Progenitor cell of endocrine pancreas (in vitro differentiated cells): Measurements from ENCODE around the gene MAML2. TPM values are rescaled to one million over a fixed set of nuclear protein-coding genes. Genes with fewer than 3 reads are reported as not detected.

Experiments used
- DNase-seq: peaks from one replicate; pipeline ENCODE4 v3.0.0; 2021; ENCODE audit warnings: low spot score; ENCODE audit not compliant: unreplicated experiment
- H3K27ac Mint-ChIP-seq: 2 replicates; pipeline ENCODE4 v1.8.0; 2021; ENCODE audit warnings: mild to moderate bottlenecking, moderate library complexity, mixed read lengths
- H3K27me3 Mint-ChIP-seq: 2 replicates; pipeline ENCODE4 v1.8.0; 2021; ENCODE audit warnings: mixed read lengths
- H3K36me3 Mint-ChIP-seq: 2 replicates; pipeline ENCODE4 v1.8.0; 2022; ENCODE audit warnings: mixed read lengths; ENCODE audit not compliant: insufficient read depth
- H3K4me1 Mint-ChIP-seq: 2 replicates; pipeline ENCODE4 v1.8.0; 2021; ENCODE audit warnings: low read depth, mixed read lengths
- H3K4me3 Mint-ChIP-seq: 2 replicates; pipeline ENCODE4 v1.8.0; 2021; ENCODE audit warnings: low read depth, mild to moderate bottlenecking, moderate library complexity, mixed read lengths
- H3K9me3 Mint-ChIP-seq: 2 replicates; pipeline ENCODE4 v1.8.0; 2021; ENCODE audit warnings: low read depth, mixed read lengths
- total RNA-seq: library from RNA; stranded (reverse); gene quantifications from 2 replicates; pipeline ENCODE4 v1.2.1, GENCODE V29; 2021
- TF ChIP-seq, protein P1 (sequence below): fragments of 200-600 bp; sonication (generic); IDR thresholded peaks from one replicate; pipeline ENCODE4 v1.5.0; 2021; ENCODE audit warnings: antibody characterized with exemption, mild to moderate bottlenecking; ENCODE audit not compliant: unreplicated experiment

Gene MAML2
- total RNA-seq, 1 donor from 2014 or later: 17.6 TPM

DNA sequence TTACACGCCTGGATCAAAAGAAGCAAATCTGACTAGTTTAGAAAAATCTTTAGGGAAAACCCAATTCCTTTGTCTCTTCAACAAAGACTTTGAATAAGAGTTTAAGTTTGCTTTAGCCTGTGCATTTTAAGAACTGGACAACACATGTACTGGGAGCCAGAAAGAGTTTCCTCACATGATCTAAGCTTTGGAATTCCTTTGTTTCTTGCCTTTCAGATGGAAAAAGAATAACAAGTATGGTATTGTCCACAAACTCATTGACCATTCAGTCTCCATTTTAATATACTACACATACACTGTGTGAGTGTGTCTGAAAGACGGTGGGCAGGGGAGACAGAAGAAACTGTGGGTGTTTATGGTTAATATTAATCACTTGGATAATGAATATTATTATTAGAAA is 205.6 kb downstream of the MAML2 start:
- peaks cover 13% of the 10 kb centered on the region for H3K4me1 Mint-ChIP-seq
- H3K36me3 Mint-ChIP-seq: peaks cover 3% of the 10 kb centered on the region
- H3K27ac Mint-ChIP-seq: peak overlapping the region; percentile 91
- DNase-seq: no peak
- no peaks in the 10 kb centered on the region for H3K27me3 Mint-ChIP-seq
- no peak overlapping the region for H3K4me3 Mint-ChIP-seq
- H3K9me3 Mint-ChIP-seq: no peaks in the 10 kb centered on the region
- TF ChIP-seq, protein P1, sequence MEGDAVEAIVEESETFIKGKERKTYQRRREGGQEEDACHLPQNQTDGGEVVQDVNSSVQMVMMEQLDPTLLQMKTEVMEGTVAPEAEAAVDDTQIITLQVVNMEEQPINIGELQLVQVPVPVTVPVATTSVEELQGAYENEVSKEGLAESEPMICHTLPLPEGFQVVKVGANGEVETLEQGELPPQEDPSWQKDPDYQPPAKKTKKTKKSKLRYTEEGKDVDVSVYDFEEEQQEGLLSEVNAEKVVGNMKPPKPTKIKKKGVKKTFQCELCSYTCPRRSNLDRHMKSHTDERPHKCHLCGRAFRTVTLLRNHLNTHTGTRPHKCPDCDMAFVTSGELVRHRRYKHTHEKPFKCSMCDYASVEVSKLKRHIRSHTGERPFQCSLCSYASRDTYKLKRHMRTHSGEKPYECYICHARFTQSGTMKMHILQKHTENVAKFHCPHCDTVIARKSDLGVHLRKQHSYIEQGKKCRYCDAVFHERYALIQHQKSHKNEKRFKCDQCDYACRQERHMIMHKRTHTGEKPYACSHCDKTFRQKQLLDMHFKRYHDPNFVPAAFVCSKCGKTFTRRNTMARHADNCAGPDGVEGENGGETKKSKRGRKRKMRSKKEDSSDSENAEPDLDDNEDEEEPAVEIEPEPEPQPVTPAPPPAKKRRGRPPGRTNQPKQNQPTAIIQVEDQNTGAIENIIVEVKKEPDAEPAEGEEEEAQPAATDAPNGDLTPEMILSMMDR: no peak

DNA sequence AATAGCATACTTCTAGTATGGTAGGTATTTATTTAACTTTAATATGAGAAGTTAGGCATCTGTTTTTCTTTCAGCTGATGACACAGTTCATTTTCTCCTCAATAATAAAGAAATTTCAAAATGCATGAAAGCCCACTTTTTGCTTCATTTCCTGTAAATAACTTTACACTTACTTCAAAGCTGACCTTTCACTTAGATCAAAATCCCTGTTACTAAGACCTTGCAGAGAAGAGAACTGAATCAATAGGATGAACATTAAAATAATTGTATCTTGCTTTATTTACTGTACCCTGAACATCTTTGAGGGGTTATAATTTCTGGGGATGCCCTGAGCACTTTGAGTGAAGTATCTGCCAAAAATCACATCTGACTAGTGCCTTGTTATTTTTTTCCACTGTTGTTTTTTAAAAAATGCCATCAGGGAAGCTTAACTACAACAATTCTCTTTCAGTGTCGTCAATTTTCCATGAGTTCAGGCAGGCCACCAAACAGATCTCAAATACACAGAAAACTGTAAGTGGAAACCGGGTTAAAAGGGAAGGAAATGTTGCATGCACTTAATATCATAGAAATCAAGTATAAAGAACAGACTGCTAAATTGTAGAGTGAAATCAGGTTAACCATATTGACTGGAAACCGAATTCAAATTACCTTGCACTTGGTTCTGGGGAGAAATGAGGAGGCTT is 206.2 kb downstream of the MAML2 start:
- Mint-ChIP-seq H3K4me3 (no peak overlapping the region), H3K4me1 (peaks cover 13% of the 10 kb centered on the region), H3K36me3 (peaks cover 3% of the 10 kb centered on the region), H3K27me3 (no peaks in the 10 kb centered on the region), H3K27ac (no peak overlapping the region), H3K9me3 (no peaks in the 10 kb centered on the region)
- DNase-seq: no peak
- TF ChIP-seq, protein P1: no peak

DNA sequence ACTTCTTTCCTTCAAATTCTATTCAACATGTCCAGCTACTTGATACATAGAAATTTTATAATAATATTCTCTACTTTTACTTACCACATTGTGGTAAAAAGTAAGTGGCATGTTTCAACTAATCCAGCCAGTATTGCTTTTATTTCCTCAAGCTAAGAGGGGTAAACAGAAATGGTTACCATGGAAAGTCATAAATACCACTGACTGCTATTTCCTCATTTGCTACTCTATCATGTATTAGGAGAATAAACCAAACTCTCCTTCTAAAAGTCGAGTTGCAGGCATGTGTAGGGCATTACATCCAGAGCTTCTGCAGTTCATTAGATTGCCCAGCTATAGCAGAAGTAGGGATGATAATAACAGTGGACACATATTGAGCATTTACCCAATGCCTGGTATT is 208.4 kb downstream of the MAML2 start:
- H3K4me3 Mint-ChIP-seq: no peak overlapping the region

DNA sequence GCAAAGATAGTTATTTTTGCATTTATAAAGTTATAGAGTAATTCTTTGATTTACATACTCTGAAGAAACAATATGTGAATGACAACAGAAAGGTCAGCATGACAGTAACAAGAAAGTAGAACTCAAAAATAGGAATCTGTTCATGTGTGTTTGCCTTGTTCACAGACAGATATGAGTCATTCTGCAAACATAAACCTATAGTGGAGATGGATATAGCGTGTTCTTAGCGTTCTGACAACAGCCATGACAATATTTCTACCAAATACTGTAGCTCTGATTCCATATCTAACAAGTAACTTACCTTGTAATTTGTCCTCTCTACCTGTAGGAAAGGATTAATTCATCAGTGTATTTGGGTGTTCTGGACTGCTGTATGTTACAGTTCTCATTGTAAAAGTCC is 210.6 kb downstream of the MAML2 start:
- H3K9me3 Mint-ChIP-seq: no peaks in the 10 kb centered on the region
- TF ChIP-seq, protein P1: no peak
- H3K27me3 Mint-ChIP-seq: no peaks in the 10 kb centered on the region

More for the DNA sequence above, 208.4 kb downstream of the MAML2 start:
- DNase-seq: no peak
- H3K4me1 Mint-ChIP-seq: peaks cover 13% of the 10 kb centered on the region
- no peaks in the 10 kb centered on the region for H3K27me3 Mint-ChIP-seq
- TF ChIP-seq, protein P1: no peak
- H3K9me3 Mint-ChIP-seq: no peaks in the 10 kb centered on the region
- peaks cover 3% of the 10 kb centered on the region for H3K36me3 Mint-ChIP-seq
- H3K27ac Mint-ChIP-seq: no peak overlapping the region

DNA sequence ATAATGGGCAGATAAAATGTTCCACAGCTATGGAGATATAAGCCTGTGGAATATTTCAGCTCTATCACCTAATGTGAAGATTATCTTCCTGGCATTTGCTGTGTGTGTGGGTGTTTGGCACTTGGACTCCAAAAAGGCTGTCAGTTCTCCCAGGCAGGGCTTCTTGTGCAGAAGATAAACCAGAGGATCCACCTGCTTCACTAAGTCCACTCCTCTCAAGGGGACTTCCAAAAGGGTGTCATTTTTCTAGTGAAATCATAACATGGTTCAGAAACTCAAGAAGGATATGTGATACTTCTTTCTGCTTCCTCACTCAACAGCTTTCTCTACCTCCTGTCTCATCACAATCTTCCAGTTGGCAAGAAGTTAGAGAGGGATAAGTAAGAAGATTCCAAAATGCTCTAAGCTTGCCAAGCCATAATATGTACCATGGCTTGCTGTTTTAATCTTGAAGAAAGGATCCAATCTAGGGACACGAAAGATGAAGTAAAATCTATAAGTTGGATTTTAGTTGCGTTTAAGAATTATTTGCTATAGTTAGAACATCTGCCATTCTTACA is 212.9 kb downstream of the MAML2 start:
- TF ChIP-seq, protein P1: no peak
- no peak for DNase-seq
- Mint-ChIP-seq H3K27ac (no peak overlapping the region), H3K9me3 (no peaks in the 10 kb centered on the region), H3K4me1 (peaks cover 10% of the 10 kb centered on the region), H3K36me3 (no peaks in the 10 kb centered on the region), H3K4me3 (no peak overlapping the region), H3K27me3 (no peaks in the 10 kb centered on the region)

More for the DNA sequence above, 210.6 kb downstream of the MAML2 start:
- DNase-seq: no peak
- no peak overlapping the region for H3K4me3 Mint-ChIP-seq
- H3K36me3 Mint-ChIP-seq: no peaks in the 10 kb centered on the region
- peaks cover 11% of the 10 kb centered on the region for H3K4me1 Mint-ChIP-seq
- no peak overlapping the region for H3K27ac Mint-ChIP-seq
